ENCODE results near the gene ZCWPW2.

Gene ZCWPW2

GRCh38 chr3:28547677-28548076 lies 199.2 kb downstream of the ZCWPW2 start:
- in situ Hi-C loops (cut with MboI; ENCODE audit: low pct_unique_long_range_greater_than_20kb, low sequenced_read_pairs), result no loop called here
- no peak for DNase-seq

- in situ Hi-C loops (cut with MboI; ENCODE audit: low pct_unique_long_range_greater_than_20kb, low sequenced_read_pairs), result no loop called here
- no peak for DNase-seq
Measured at GRCh38 chr3:28553175-28553574, 204.7 kb downstream of the ZCWPW2 start.

- in situ Hi-C loops (cut with MboI; ENCODE audit: low pct_unique_long_range_greater_than_20kb, low sequenced_read_pairs), result no loop called here
- no peak for DNase-seq
Measured at GRCh38 chr3:28556195-28556594, 207.7 kb downstream of the ZCWPW2 start.

GRCh38 chr3:28564211-28564610 lies 215.7 kb downstream of the ZCWPW2 start:
- in situ Hi-C loops (cut with MboI; ENCODE audit: low pct_unique_long_range_greater_than_20kb, low sequenced_read_pairs), result no loop called here
- no peak for DNase-seq

GRCh38 chr3:28569357-28569756 lies 220.8 kb downstream of the ZCWPW2 start:
- no peak for DNase-seq
- in situ Hi-C loops (cut with MboI; ENCODE audit: low pct_unique_long_range_greater_than_20kb, low sequenced_read_pairs), result no loop called here

GRCh38 chr3:28574036-28574435 lies 225.5 kb downstream of the ZCWPW2 start:
- in situ Hi-C loops (cut with MboI; ENCODE audit: low pct_unique_long_range_greater_than_20kb, low sequenced_read_pairs), result no loop called here
- no peak for DNase-seq

- DNase-seq, result no peak
- in situ Hi-C loops (cut with MboI; ENCODE audit: low pct_unique_long_range_greater_than_20kb, low sequenced_read_pairs), result no loop called here
Measured at GRCh38 chr3:28575100-28575745, 226.7 kb downstream of the ZCWPW2 start.

Data from KBM-7 (cell line).